HG03442 (cell line): ENCODE results near the gene AQP6.
"Not testable (repeated sequence)": the region's sequence is repeated elsewhere in the genome, so short reads cannot be mapped to it uniquely, and the experiment has no call there.

Source experiments
- ATAC-seq: cut with Tn5 transposase; IDR thresholded peaks from one replicate; pipeline ENCODE4 v1.9.1; 2021; ENCODE audit warnings: mild to moderate bottlenecking, moderate library complexity; ENCODE audit not compliant: unreplicated experiment

Gene AQP6

DNA sequence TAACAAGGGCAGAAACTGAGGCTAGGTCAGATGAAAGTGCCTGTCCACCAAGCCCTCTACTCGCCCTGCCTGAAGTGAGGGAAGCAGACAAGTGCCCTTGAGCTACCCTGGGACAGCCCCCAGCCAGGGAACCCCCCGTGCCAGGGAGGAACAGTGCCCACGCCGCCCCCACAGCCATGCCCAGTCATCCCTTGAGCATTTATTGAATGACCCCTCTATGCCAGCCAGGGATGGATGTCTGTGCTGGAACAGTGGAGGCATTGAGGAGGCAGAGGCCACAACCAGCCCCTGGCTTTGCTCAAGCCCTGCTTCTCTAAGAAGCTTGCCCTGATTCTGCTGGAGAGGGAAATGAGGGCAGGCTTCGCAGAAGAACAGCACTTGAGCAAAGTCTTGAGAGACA is 3.7 kb upstream of the AQP6 start:
- no peak for ATAC-seq

GRCh38 chr12:49969651-49970429 is 2.9 kb upstream of the AQP6 start:
- ATAC-seq: no peak

- no peak for ATAC-seq
Observed at GRCh38 chr12:49970658-49971057, 2.1 kb upstream of the AQP6 start.

GRCh38 chr12:49971141-49971540 is 1.6 kb upstream of the AQP6 start:
- no peak for ATAC-seq

GRCh38 chr12:49972129-49972528 is 618 bp upstream of the AQP6 start:
- ATAC-seq: no peak

DNA sequence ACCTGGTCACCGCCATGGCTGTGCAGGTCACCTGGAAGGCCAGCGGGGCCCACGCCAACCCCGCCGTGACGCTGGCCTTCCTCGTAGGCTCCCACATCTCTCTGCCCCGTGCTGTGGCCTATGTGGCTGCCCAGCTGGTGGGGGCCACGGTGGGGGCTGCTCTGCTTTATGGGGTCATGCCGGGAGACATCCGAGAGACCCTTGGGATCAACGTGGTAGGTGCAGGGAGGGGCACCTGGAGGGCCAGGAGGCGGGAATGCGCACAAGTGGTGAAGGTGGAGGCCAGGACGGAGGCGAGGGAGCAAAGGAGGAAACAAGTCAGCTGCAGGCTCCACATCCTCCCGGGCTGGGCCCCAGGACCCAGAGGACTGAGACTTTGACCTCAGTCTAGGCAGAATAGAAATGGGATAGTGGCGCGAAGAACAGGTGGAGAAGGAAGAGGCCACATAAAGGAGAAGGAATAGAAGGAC is 649 bp downstream of the AQP6 start:
- no peak for ATAC-seq

DNA sequence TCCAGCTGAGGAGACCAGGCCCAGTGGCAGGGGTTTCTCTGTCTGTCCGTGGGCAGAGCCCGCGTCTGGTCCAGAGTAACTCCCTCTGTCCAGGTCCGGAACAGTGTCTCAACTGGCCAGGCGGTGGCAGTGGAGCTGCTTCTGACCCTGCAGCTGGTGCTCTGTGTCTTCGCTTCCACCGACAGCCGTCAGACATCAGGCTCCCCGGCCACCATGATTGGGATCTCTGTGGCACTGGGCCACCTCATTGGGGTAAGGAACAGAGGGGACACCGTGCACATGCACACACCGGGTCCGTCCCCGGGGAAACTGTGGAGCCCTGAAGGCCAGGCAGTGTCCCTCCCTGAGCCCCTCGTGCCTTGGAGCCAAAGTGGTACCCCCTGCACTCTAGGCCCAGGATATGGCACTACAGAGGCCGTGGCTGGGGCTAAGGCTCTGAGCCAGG is 1.5 kb downstream of the AQP6 start:
- no peak for ATAC-seq

DNA sequence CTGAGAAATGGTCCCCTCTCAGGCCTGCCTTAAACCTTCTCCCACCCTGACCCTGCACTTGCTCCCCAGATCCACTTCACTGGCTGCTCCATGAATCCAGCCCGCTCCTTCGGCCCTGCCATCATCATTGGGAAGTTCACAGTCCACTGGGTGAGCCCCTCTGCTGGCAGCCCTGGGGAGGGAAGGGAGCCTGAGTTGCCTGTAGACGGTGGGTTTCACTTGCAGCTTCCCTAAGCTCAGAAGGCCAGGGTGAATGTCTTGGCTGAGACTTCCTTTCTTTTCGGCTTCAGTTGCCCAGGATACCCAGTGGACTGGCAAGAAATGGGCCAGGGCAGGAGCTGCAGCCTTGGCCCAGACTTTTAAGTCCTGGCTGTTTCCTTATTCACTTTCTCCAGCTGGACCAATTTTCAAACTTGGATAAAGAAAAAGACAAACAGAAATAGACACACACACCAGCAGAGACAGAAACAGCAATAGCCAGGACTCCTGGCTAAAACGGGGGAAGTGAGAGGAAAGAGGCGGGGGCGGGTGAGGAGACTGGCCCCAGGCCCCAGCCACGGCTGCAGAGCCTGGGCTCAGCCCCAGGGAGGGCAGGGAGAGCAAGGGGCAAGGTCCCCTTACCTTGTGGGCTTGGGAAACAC is 2.0 kb downstream of the AQP6 start:
- ATAC-seq: no peak

DNA sequence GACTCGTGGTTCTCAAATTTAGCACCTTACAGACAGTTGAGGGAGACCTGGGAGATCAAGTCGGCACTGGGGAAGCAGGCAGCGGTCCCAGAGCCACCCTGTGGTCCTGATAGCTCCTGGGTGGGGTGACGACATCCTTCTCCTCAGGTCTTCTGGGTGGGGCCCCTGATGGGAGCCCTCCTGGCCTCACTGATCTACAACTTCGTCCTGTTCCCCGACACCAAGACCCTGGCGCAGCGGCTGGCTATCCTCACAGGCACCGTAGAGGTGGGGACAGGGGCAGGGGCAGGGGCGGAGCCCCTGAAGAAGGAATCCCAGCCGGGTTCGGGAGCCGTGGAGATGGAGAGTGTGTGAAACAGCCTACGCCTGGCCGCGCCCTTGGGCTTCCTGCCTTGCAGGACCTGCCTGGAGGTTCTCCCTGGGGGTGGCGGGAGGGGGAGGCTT is 2.6 kb downstream of the AQP6 start:
- no peak for ATAC-seq

DNA sequence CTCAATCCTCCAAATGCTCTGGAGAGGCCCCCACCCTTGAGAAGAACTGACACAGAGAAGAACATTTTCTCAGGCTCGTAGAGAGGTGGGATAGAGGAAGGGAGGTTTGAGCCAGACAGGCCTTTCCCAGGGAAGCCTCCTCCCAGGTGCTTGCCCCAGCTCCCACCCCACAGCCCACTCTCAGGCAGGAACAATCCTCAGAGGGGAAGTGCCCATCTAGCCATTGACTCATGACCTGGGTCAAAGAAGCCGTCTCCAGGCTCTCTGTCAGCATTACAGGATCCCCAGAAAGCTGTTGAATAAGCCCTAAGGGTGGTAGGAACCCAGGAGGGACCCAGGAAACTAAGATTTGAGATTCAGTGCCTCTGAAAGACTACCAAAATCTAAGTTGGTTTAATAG is 3.8 kb downstream of the AQP6 start:
- no peak for ATAC-seq

DNA sequence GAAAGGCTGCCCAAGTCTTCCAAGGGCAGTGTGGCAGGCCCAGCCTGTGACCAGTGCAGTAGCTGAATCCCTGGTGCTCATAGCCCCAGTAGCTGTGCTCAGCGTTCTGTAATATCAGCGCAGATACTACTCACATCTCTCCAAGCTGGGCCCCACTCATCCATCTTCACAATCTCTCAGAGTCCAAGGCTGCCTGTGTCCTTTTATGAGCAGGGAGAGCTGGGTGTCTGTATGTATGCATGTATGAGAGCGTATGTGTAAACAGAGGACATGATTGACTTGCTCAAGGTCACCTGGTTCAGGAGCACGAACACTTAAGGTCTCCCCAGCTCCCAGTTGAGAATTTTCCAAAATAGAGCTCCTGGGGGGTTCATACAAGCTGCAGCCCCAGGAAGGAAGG is 5.4 kb downstream of the AQP6 start:
- no peak for ATAC-seq

DNA sequence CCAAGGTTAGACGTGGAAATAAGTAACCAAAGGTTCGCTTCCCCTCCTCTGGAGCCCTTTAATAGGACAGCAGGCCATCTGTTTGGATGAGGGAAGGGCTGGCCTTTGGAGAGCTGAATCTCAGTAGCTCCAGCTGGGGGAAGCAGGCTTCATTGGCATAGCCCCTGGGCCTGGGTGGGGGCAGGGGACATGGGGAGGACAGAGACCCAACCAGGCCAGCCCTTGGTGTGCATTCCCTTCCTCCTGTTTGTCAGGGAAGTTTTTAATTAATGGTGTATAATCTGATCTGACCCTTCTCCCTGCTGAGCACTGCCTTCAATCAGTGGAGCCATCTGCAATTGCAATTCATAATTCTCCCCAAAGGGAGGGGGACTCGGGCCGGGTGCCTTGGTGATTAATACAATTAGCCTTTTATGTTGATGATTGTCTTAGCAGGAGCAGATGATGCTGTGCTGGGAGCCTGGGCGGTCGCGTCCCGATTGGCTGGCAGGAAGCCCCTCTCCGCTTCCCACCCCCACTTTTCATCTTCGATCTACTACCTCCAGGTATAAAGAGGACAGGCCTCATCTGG is 6.4 kb downstream of the AQP6 start:
- ATAC-seq: no peak

DNA sequence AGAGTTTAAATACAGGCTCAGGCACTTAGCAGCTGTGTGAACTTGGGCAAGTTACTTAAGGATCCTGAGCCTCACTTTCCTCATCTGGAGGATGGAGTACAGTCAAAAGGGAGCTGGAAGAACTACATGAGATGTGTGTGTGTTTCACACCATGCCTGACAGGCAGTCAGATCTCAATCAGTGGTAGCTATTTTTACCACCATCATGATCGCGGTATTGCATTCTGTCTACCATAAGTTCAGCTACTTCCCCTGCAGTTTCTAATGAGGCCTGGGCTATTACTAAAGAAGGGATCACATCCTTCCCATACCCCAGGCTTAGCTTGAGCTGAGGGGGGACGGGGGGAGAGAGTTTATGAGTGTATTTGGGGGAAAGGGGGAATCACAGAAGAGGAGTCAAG is 7.0 kb downstream of the AQP6 start:
- no peak for ATAC-seq

DNA sequence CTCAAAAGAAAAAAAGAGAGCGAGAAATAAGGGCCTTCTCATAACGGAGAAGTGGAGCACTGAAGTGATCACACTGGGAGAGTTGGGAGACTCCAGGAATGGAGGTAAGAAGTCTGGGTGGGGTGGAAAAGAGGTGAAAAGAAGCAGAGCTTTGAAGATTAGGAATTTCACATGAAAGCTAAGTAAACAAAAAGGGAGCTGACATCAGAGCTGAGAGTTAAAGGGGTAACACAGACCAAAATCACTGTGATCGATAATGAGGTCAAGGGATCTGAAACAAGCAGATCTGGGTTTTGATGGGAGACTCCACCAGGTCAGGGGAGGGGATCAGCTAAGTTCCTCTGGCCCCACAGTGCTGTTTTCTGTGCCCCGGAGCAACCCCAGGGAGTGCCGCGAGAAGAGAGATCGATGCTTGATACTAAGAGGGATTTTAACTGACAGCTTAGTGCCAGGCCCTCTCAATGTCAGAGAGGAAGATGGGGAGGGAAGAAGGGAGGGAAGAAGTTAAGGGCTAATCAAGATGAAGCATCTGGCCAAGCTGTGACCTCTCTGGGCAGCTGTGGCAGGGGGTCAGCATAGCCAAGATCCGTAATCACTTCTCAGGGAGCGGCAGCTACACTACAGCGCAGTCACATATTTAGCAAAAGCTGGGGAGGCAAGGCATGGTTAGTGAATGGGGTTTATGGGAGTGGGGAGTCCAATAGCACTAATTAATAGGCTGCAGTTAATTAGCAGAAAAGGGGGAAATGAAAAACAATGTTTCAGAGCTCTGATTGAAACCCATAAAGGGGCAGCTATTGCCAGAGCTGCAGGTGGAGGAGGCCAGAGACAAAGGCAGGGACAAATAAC is 8.0 kb downstream of the AQP6 start:
- ATAC-seq: no peak

GRCh38 chr12:49982246-49983087 is 9.7 kb downstream of the AQP6 start:
- ATAC-seq: no peak

GRCh38 chr12:49983892-49984291 is 11.1 kb downstream of the AQP6 start:
- no peak for ATAC-seq

GRCh38 chr12:49984476-49985359 is 12.0 kb downstream of the AQP6 start:
- no peak for ATAC-seq

GRCh38 chr12:49985981-49986380 is 13.2 kb downstream of the AQP6 start:
- no peak for ATAC-seq

- ATAC-seq: not testable (repeated sequence)
Observed at GRCh38 chr12:49986476-49986875, 13.7 kb downstream of the AQP6 start.
